Right hindlimb (tissue), 1 donor: ENCODE measurements around the gene ERV3-1.
"Not testable (repeated sequence)": the region's sequence is repeated elsewhere in the genome, so short reads cannot be mapped to it uniquely, and the experiment has no call there.

Experiments used
- DNase-seq: peaks from one replicate; pipeline ENCODE4 v3.0.0-alpha.2; 2018

ERV3-1 gene

GRCh38 chr7:65001291-65001814 lies 5.1 kb downstream of the ERV3-1 start:
- DNase-seq: no peak

DNA sequence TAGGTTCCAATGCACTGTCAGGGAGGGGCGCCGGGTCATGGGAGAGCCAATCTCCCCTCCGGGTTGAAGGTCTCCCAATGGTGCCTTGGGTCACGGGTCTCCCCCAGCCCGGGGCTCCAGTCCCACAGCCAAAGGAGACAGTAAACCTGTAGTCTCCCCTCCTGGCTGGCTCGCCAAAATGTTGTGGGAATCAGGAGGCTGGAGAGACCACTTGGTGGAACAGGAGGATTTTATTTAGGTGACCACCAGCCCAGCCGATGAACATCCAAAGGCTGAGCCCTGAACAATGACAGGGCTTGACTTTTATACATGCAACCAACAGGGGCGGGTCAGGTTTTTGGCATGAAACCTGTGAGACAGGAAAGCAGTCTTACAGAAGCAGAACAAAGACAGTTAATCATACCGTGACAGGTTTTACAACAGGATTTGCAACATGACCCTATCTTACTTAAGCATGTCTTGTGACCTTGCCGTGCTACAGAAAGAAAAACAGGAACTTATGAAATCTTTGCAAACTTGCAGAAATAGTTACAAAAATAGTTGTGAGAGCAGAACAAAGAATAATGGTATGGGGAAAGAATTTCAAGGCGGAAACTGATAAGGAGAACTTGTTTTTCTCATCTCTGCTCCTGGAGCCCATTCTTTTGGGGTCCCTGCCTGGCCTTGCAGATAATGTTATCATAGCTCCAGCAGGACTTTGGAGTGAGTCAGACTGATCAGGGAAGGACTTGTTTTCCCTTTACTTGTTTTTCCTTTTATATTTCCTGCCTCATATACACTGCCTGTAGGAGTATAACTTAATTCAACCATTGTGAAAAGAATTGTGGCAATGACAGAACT lies 7.1 kb downstream of the ERV3-1 start:
- DNase-seq: no peak

DNA sequence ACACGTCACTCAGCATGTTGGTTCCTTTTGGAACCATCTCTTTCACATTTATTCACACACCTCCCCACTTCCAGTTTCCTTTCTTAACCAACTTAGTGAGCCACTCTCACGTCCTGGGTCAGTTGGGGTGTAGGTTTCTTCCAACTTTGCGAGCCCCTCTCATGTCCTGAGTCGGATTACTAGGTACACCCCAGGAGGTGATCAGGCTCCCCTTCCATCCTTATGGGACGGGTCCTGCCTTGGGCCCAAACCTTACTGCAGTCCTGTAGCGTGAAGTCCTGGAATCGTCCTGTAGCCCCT lies 7.7 kb downstream of the ERV3-1 start:
- DNase-seq: no peak

- DNase-seq: no peak
Observed at GRCh38 chr7:64997927-64998391, 8.5 kb downstream of the ERV3-1 start.

GRCh38 chr7:64997164-64997908 lies 9.2 kb downstream of the ERV3-1 start:
- DNase-seq: no peak

GRCh38 chr7:64996305-64996704 lies 10.2 kb downstream of the ERV3-1 start:
- no peak for DNase-seq

DNA sequence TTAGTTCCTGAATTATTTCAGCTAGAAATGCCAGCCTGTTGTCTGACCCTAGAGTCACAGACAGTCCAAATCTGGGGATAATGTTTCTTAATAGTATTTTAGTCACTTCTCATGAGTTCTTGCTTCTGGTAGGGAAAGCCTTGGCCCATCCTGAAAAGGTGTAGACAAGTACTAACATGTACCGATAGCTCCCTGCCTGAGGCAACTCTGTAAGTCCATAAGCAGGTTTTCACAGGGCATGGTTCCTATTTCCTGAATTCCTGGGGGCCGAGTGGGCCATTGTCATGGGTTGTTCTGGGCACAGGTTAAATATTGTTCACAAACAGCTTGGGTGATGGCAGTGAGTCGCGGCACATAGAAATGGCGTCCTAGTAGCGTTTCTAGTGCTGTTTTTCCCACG lies 12.6 kb downstream of the ERV3-1 start:
- no peak for DNase-seq

DNA sequence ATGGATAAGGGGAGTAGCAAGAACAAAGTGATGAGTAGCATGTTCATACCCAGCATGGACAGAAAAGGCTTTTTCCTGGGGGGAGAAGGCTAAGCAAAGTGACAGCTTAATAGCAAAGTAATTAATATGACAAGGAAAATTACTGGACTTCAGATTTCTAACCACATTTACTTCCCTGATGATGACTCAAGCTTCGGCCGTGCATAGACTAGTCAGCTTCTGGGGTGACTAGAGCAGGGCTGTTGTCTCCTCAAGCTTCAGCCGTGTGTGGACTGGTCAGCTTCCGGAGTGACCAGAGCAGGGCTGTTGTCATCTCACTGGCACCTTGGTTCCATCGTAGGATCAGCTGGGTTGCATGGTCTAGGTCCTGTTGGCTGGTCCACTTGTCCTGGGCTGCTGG lies 13.5 kb downstream of the ERV3-1 start:
- no peak for DNase-seq

- no peak for DNase-seq
Observed at GRCh38 chr7:64990936-64991335, 15.6 kb downstream of the ERV3-1 start, which contains the start of gene ZNF117. ZNF117 (minus strand) TSS chr7:64991036.

- no peak for DNase-seq
Observed at GRCh38 chr7:64990216-64990615, 16.3 kb downstream of the ERV3-1 start.

DNA sequence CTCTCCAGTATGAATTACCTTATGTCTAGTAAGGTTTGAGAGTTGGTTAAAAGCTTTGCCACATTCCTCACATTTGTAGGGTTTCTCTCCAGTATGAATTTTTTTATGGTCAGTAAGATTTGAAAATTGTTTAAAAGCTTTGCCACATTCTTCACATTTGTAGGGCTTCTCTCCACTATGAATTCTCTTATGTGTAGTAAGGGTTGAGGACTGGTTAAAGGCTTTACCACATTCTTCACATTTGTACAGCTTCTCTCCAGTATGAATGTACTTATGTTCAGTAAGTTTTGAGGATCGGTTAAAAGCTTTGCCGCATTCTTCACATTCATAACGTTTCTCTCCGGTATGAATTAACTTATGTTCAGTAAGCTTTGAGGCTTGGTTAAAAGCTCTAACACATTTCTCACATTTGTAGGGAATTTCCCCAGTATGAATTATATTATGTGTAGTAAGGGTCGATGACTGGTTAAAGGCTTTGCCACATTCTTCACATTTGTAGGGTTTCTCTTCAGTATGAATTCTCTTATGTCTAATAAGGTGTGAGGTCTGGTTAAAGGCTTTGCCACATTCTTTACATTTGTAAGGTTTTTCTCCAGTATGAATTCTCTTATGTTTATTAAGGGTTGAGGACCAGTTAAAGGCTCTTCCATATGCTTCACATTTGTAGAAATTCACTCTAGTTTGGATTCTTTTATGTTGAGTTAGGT lies 27.8 kb downstream of the ERV3-1 start:
- no peak for DNase-seq

DNA sequence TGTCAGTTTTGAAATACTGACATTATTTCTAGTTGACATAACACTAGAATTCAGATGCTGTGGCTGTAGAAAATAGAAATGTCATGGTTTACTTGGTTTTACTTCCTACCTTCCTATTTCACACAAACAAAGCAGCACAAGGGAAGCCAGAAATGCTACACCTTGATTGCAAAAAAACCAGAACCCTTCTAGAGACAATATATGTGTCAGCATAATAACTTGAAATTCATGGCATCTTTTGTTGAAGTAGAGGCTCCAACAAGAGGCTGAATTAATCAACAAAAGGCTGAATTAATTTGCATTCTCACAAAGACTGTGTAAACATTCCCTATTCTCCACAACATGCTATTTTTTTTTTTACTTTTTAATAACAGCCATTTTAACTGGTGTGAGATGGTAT lies 40.9 kb downstream of the ERV3-1 start:
- no peak for DNase-seq

GRCh38 chr7:64959072-64959747 lies 47.3 kb downstream of the ERV3-1 start:
- DNase-seq: no peak

DNA sequence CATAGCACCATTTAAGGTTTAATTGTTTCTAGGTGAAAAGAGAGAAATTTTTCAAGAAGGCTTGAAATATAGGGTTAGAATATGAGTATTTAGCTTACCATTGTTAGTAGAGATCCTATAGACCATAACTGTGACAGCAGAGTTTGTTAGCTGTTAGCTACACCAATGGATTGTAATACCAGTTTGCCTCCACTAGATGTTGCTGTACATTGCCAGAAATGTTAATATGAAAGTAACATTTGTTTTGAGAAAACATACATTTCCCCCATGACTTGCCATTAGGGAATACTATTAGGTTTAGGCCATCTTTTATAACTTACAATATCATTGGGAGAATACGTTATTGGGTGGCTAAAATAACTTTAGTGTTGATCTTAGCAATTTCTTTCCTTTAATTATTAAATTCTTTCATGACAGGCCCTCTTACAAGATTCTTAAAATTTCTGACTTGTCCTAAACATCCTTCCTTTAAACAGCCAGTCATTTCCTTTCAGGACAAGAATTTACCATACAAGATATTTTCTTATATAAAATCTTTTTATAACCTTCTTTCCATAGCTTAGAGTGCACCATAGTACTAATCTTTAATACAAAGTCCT lies 55.1 kb downstream of the ERV3-1 start:
- no peak for DNase-seq

DNA sequence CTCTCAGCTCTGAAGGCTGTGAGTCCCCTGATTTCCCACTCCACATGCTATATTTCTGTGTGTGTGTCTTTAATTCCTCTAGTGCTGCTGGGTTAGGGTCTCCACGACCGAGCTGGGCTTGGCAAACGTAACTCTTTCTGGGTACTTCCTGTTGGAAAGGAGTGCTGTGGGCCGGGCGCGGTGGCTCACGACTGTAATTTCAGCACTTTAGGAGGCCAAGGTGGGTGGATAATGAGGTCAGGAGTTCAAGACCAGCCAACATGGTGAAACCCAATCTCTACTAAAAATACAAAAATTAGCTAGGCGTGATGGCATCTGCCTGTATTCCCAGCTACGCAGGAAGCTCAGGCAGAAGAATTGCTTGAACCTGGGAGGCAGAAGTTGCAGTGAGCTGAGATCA lies 55.8 kb downstream of the ERV3-1 start:
- not testable (repeated sequence) for DNase-seq

DNA sequence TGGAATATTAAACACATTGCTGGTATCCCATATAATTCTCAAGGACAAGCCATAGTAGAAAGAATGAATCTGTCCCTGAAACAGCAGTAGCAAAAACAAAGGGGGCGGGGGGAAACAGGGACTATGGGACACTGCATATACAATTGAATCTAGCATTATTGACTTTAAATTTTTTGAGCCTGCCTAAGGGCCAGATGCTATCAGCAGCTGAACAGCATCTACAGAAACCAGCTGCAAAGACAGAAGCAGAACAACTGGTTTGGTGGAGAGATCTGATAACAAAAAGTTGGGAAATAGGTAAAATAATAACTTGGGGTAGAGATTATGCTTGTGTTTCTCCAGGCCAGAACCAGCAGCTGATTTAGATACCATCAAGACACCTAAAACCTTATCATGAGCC lies 57.7 kb downstream of the ERV3-1 start:
- DNase-seq: not testable (repeated sequence)

GRCh38 chr7:64947252-64948000 lies 59.1 kb downstream of the ERV3-1 start:
- DNase-seq: peak; percentile 38

GRCh38 chr7:64946772-64947171 lies 59.7 kb downstream of the ERV3-1 start:
- peak; percentile 30 for DNase-seq

- DNase-seq: no peak
Observed at GRCh38 chr7:64945503-64946175, 60.8 kb downstream of the ERV3-1 start.

DNA sequence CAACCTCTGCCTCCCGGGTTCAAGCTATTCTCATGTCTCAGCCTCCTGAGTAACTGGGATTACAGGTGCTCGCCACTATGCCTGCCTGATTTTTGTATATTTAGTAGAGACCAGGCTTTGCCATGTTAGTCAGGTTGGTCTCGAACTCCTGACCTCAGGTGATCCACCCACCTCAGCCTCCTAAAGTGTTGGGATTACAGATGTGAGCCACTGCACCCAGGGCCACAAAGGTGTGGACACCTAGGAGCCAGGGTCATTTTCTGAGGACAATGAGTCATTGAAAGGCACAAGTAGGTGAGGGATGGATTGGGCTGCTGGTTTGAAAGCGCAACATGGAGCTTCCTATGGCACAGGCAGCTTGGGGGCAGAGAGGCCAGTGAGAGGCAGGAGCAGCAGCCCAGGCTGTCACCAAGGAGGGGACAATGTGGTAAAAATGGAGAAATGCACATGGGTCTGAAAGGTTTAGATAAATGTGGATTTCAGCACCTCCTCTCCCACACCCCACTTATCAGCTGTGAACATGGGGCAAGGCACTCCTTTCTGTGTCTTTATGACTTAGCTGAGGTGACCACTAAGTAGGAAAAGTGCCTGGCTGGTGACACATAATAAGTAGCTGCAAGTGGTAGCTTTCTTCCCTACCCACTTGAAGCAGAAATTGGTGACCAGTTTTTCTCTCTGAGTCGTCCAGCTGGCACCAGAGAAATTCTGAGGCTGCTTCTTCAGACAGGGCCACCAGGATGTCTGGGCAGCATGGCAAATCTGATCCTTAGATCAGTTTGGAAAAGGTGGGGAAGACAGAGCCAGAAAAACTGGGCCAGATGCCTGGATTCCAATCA lies 61.6 kb downstream of the ERV3-1 start:
- not testable (repeated sequence) for DNase-seq
